D341Med (cell line): ENCODE measurements around the gene SEMA6B.

Source experiments
- DNase-seq: peaks from one replicate; pipeline ENCODE4 v3.0.0; 2012; ENCODE audit warnings: low spot score

The SEMA6B gene

GRCh38 chr19:4507804-4508203 is 51.7 kb downstream of the SEMA6B start:
- DNase-seq: no peak

GRCh38 chr19:4507150-4507452 is 52.4 kb downstream of the SEMA6B start:
- no peak for DNase-seq

GRCh38 chr19:4506449-4507149 is 52.9 kb downstream of the SEMA6B start:
- no peak for DNase-seq

- DNase-seq: no peak
Observed at GRCh38 chr19:4505570-4506448, 53.7 kb downstream of the SEMA6B start.

- DNase-seq: no peak
Observed at GRCh38 chr19:4504891-4505569, 54.5 kb downstream of the SEMA6B start.

- DNase-seq: no peak
Observed at GRCh38 chr19:4504297-4504701, 55.2 kb downstream of the SEMA6B start.

GRCh38 chr19:4503825-4504170 is 55.7 kb downstream of the SEMA6B start:
- DNase-seq: no peak

GRCh38 chr19:4503132-4503824 is 56.2 kb downstream of the SEMA6B start:
- peak; percentile 82 for DNase-seq

GRCh38 chr19:4502282-4503131 is 57.0 kb downstream of the SEMA6B start:
- DNase-seq: no peak

GRCh38 chr19:4501691-4502090 is 57.8 kb downstream of the SEMA6B start:
- no peak for DNase-seq

GRCh38 chr19:4500841-4501591 is 58.5 kb downstream of the SEMA6B start:
- DNase-seq: no peak

- no peak for DNase-seq
Observed at GRCh38 chr19:4499855-4500254, 59.6 kb downstream of the SEMA6B start.

GRCh38 chr19:4499318-4499717 is 60.2 kb downstream of the SEMA6B start:
- no peak for DNase-seq

- no peak for DNase-seq
Observed at GRCh38 chr19:4498694-4499093, 60.8 kb downstream of the SEMA6B start.

- no peak for DNase-seq
Observed at GRCh38 chr19:4497770-4498389, 61.6 kb downstream of the SEMA6B start.

- DNase-seq: no peak
Observed at GRCh38 chr19:4496304-4496703, 63.2 kb downstream of the SEMA6B start.

- DNase-seq: no peak
Observed at GRCh38 chr19:4495471-4495870, 64.0 kb downstream of the SEMA6B start.

- DNase-seq: no peak
Observed at GRCh38 chr19:4494691-4495064, 64.8 kb downstream of the SEMA6B start.

- DNase-seq: no peak
Observed at GRCh38 chr19:4493929-4494690, 65.4 kb downstream of the SEMA6B start.
